C4-2B (cell line): ENCODE measurements around the gene HTR7.

ENCODE experiments used
- ZFX ChIP-seq: fragments of 450-650 bp; IDR thresholded peaks from 2 replicates; pipeline ENCODE4 v1.6.1; 2017
- TF ChIP-seq, protein P1 (sequence below): fragments of 450-650 bp; conservative IDR thresholded peaks from 2 replicates; pipeline ENCODE4 v1.5.1; 2017; ENCODE audit warnings: mild to moderate bottlenecking

DNA sequence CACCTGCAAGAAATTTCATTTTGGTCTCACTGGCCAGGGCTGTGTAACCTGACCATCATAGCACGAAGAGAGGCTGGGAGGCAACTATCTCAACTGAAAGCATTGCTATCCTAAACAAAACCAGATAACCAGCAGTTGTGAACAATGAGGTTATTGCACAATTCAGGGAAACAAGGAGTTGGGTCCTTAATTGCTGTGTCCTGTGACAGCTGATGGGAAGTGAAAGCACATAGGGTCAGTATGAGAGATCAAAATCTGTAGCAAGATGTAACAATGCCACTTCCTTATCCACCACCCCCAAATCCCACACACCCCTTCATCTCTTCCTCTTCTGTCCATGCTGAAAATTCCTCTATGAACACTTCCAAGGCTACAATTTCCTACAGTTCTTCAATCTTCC is 80.2 kb downstream of the HTR7 start:
- TF ChIP-seq, protein P1, sequence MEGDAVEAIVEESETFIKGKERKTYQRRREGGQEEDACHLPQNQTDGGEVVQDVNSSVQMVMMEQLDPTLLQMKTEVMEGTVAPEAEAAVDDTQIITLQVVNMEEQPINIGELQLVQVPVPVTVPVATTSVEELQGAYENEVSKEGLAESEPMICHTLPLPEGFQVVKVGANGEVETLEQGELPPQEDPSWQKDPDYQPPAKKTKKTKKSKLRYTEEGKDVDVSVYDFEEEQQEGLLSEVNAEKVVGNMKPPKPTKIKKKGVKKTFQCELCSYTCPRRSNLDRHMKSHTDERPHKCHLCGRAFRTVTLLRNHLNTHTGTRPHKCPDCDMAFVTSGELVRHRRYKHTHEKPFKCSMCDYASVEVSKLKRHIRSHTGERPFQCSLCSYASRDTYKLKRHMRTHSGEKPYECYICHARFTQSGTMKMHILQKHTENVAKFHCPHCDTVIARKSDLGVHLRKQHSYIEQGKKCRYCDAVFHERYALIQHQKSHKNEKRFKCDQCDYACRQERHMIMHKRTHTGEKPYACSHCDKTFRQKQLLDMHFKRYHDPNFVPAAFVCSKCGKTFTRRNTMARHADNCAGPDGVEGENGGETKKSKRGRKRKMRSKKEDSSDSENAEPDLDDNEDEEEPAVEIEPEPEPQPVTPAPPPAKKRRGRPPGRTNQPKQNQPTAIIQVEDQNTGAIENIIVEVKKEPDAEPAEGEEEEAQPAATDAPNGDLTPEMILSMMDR: no peak
- no peak for TF ChIP-seq ZFX
